GM19035 (cell line): ENCODE results near the gene CYRIA.

Experiments used
- ATAC-seq: cut with Tn5 transposase; IDR thresholded peaks from one replicate; pipeline ENCODE4 v1.9.1; 2021; ENCODE audit not compliant: unreplicated experiment

Gene CYRIA

GRCh38 chr2:16652296-16653082 is 13.1 kb downstream of the CYRIA start:
- ATAC-seq = no peak

GRCh38 chr2:16650287-16651249 is 15.1 kb downstream of the CYRIA start:
- ATAC-seq = no peak

- peak; percentile 26 for ATAC-seq
These were observed 16.0 kb downstream of the CYRIA start for GRCh38 chr2:16649353-16650286.

- ATAC-seq = no peak
These were observed 17.5 kb downstream of the CYRIA start for GRCh38 chr2:16647992-16648617.

GRCh38 chr2:16645775-16646559 is 19.7 kb downstream of the CYRIA start:
- no peak for ATAC-seq

- ATAC-seq = no peak
These were observed 20.5 kb downstream of the CYRIA start for GRCh38 chr2:16645088-16645487.

GRCh38 chr2:16644221-16644925 is 21.3 kb downstream of the CYRIA start:
- peak; percentile 55 for ATAC-seq

GRCh38 chr2:16643099-16643498 is 22.5 kb downstream of the CYRIA start:
- no peak for ATAC-seq

- no peak for ATAC-seq
These were observed 23.5 kb downstream of the CYRIA start for GRCh38 chr2:16642088-16642487.

GRCh38 chr2:16641509-16641908 is 24.1 kb downstream of the CYRIA start:
- no peak for ATAC-seq

- no peak for ATAC-seq
These were observed 24.8 kb downstream of the CYRIA start for GRCh38 chr2:16640867-16641266.

- no peak for ATAC-seq
These were observed 25.5 kb downstream of the CYRIA start for GRCh38 chr2:16640001-16640700.

GRCh38 chr2:16639431-16639830 is 26.2 kb downstream of the CYRIA start:
- ATAC-seq = no peak

- no peak for ATAC-seq
These were observed 26.7 kb downstream of the CYRIA start for GRCh38 chr2:16638946-16639345.

- ATAC-seq = no peak
These were observed 28.3 kb downstream of the CYRIA start for GRCh38 chr2:16637304-16637703.

- ATAC-seq = no peak
These were observed 29.6 kb downstream of the CYRIA start for GRCh38 chr2:16635791-16636699.
